Measurements from ENCODE around the gene MLF2.
A peak's percentile ranks its signal among the peaks of the same experiment; 100 is the strongest.

The MLF2 gene

DNA sequence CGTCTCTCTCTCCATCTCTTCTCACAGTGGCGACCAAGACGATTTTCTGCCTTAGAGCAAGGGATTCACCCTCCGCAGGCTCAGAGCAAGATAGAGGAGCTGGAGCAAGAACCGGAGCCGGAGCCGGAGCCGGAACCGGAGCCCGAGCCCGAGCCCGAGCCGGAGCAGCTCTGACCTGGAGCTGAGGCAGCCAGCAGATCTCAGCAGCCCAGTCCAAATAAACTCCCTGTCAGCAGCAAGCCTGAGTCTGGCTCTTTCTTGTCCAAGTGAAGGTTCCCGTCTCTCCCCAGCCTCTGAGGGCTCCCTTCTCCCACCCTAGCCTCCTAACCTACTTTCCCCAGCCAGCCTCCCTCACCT, 25.3 kb upstream of the MLF2 start:
- DNase-seq (no peak), ATAC-seq (no peak)

DNA sequence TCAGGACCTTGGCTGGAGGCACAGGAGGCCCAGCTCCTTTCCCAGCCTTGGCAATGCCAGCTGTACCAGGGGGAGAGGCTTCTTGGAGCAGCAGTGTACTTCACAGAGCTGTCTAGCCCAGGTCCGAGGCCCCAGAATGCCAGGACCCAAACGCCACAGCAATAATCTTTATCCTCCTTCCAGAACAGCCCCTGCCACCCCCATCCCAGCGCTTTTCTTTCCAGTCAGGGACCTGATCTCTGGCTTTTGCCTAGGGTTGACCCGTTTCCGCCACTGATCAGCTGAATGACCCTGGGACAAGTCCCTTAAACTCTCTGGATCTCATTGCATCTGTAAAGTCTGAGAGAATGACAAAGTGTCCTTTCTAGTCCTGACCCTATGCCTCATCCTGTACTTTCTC, 24.4 kb upstream of the MLF2 start:
- DNase-seq (no peak), ATAC-seq (no peak)

DNA sequence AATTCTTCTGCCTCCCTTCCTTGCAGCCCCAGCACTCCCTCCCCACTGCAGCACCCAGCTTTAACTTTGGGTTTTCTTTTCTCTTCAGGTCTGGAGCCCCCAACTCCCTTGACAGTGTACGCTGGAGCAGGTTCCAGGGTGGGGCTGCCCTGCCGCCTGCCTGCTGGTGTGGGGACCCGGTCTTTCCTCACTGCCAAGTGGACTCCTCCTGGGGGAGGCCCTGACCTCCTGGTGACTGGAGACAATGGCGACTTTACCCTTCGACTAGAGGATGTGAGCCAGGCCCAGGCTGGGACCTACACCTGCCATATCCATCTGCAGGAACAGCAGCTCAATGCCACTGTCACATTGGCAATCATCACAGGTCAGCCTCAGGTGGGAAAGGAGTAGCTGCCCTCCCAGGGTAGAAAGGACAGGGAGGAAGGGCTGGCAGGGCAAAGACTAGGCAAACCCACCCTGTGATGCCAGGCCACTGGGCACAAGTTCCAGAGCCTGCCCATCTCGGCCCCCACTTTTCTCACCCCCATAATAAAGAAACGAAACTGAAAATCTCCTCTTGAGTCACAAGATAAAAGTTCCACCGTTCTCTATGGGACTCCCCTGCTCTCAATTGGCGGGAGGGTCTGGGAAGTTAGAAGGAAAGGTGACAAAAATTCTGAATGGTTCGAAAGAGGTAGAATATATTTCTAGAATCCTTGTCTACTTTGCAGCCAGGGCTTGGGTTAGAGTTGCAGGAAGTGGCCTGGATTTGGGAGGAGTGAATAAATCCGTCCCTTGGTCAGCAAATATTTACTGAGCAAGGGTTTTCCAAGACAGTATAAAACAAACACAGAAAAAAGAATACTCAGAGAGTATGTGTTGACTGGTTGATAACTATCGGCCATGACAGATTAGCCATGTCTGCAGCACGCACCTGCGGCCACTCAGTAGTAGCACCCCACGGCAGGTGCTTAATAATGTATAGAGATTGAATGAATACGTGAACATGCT, 22.5 kb upstream of the MLF2 start:
- ATAC-seq (no peak), DNase-seq (no peak)

DNA sequence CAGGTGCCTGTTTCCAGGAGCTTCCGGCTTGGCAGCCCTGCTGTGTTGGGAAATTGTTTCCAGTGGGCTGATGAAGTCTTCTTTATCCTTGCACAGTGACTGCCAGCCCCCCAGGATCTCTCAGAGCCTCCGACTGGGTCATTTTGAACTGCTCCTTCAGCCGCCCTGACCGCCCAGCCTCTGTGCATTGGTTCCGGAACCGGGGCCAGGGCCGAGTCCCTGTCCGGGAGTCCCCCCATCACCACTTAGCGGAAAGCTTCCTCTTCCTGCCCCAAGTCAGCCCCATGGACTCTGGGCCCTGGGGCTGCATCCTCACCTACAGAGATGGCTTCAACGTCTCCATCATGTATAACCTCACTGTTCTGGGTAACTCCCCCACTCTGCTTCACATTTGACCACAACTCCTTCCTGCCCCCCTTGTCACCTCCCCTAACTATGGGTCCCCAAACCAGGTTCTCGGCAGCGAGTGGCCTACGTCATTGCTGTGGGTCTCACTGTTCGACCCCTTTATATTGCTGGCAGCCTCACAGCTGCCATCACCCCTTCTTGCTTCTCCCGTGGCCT, 21.6 kb upstream of the MLF2 start:
- ATAC-seq = peak; percentile 48
- peak; percentile 58 for DNase-seq

DNA sequence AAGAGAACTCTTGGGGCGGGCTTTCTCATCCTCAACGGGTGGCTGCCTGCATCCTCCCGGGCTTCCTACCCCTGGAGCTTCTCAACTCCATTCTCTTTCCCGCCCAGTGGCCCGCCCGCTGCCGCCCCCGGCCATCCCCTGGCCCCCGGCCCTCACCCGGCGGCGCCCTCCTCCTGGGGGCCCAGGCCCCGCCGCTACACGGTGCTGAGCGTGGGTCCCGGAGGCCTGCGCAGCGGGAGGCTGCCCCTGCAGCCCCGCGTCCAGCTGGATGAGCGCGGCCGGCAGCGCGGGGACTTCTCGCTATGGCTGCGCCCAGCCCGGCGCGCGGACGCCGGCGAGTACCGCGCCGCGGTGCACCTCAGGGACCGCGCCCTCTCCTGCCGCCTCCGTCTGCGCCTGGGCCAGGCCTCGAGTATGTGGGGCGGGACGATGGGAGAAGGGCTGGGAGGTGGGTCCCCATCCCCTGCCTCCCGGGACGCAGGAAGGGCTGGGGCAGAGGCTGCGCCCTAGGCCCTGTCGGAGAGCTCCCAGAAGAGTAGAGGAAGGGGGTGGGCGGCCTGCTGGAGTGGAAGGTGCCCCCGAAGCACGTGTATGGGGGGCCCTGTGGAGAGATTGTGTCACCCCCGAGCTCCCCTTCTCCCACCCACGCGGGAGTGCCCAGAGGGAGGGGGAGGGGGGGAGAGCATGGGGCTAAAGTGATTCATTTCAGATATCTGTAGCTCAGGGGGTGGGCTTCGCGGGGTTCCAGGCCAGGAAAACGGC, 20.8 kb upstream of the MLF2 start:
- ATAC-seq (peak; percentile 42), DNase-seq (peak; percentile 89)

DNA sequence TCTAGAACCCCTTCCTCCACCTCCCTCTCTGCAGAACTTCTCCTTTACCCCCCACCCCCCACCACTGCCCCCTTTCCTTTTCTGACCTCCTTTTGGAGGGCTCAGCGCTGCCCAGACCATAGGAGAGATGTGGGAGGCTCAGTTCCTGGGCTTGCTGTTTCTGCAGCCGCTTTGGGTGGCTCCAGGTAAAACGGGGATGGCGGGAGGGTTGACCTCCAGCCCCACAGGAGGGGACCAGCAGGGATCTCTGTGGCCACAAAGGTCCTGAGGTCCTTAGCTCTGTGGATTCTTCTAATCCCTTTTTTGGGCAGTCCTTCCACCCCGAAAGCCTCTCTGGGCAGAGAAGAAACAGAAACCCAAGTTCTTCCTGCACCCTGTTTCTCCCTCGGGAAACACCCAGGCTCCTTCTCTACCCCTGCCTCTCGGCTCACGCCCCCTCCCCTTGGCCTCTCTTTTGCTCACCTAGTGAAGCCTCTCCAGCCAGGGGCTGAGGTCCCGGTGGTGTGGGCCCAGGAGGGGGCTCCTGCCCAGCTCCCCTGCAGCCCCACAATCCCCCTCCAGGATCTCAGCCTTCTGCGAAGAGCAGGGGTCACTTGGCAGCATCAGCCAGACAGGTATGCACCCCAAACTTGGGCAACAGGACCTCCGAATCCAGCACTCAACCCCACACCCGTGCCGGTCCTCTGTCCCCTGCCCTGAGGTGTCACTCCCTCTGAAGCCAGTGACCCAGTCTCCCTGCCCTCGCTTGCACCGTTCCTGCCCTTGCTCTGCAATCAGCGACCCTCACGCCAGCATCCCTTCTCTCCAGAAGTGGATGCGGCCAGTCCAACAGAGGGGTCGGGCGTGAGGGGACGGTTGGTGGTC, 20.0 kb upstream of the MLF2 start:
- DNase-seq = no peak

DNA sequence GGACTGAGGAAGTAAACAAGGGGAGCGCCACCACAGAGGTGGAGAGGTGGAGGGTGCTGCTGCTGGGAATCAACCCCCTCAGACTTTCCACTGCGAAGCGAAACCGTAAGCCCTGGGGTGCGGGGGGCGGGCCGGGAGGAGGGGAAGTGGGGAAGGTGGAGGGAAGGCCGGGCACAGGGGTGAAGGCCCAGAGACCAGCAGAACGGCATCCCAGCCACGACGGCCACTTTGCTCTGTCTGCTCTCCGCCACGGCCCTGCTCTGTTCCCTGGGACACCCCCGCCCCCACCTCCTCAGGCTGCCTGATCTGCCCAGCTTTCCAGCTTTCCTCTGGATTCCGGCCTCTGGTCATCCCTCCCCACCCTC, 19.4 kb upstream of the MLF2 start, which contains the start of gene LAG3:
Gene LAG3 (plus strand): TSS at position 190 of the 365 bp plus-strand sequence. CDS start 333 bp downstream, outside the sequence.
- DNase-seq (peak; percentile 86), ATAC-seq (peak; percentile 58)

More for the DNA sequence above, 20.0 kb upstream of the MLF2 start:
- ATAC-seq = no peak

DNA sequence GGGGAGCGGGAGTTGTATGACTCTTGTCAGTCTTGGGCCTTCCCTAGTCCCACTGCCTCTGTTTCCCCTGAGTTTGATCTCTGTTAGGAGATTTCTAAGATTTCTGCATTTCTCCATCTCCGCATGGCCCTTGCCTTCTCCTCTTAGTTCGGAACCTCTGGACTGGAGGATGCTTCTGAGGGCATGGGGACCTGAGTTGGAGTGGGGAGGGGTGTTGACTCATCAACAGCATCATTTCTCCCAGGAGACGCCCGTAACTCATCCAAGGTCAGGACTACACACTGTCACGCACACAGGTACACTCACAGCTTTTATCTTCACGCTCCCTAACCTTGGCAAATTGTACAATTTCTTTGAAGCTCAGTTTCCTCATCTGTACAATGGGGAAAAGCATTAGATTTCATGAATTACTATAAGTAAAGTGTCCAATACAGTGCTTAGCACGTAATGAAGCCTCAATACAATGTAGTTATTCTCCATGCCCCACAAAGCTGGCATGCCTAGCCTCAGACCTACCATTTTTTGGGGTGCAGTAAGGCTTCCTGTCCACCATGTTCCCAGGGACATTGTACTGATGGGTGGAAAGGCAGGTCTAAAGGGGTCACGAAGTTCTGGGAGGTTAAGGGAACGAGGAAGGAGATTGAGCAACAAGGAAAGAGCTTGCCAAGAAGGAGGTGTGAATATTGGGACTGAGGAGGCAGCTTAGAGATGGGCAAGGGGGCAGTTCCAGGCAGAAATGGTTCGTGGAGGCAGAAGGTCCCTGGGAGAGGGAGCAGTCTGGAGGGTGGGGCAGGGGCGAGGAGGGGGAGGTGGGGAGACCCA, 18.8 kb upstream of the MLF2 start:
- ATAC-seq (no peak), DNase-seq (no peak)

DNA sequence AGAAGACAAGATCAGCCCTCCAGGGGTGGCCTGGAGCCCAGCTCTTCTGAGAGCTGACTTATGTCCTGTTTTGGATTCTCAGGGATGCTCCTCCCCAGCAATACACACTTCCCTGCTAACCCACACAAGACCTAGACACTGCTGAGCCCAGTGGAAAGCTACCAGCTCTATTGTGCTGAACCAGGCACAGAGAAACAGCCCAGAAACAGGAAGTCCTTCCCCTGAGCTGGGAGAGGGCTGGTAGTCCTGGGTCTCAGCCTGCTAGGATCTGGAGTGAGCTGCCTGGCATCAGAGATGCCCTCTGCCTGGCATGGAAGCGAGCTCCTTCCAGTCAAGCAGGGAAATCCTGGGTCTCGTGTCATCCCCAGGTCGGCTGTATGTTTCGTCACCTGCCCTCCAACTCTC, 18.2 kb upstream of the MLF2 start:
- DNase-seq (no peak), ATAC-seq (no peak)

DNA sequence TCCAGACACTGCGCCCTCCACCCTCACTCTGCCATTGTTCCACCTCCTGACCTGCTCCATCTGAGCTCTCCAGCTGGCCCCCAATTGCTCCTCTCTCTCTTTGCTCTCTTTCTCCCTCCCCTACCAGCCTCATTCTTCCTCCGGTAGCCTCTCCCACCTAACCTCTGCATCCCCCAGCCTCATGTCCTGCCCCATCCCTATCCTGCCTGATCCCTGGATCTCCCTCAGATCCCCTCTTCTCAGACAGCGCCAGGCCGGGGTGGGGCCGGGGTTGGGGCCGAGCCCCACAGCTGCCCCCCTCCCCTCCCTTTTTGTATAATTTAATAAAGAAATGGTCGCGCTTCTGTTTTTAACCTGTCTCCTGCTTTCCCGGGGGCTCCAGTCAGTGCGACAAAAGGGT, 17.7 kb upstream of the MLF2 start:
- DNase-seq (no peak), ATAC-seq (no peak)

DNA sequence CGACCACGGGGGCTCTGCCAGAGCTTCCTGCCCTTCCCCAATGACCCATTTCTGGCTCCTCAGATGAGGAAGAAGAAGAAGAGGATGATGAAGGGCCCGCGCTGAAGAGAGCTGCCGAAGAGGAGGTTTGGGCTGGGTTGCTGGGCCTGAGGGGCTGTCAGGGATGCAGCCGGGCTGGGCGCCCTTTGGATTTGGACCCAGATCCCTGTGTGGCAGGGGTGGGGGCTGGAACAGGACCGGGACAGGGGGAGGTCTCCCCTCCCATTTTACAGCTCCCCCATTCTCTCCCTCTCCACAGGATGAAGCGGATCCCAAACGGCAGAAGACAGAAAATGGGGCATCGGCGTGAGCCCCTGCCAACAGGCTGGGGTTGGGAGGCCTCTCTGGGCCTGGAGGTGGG, 17.2 kb upstream of the MLF2 start:
- no peak for DNase-seq
- ATAC-seq = no peak

DNA sequence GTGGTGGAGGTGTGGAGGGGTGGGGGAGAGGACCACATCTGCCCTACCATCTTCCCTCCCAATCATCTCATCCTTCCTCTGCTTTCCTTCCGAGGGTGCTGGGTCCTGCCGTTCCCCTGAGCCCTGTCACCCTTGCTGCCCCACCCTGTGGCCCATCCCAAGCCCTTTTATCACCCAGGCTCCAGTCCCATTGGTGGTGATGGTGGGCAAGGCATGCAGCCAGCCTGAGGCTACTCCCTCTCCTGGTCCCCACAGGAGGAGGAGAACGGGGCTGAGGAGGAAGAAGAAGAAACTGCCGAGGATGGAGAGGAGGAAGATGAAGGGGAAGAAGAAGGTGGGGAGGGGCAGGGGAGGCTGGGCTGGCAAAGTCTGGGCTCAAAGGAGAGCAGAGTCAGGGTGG, 16.7 kb upstream of the MLF2 start:
- DNase-seq = no peak
- ATAC-seq = no peak

DNA sequence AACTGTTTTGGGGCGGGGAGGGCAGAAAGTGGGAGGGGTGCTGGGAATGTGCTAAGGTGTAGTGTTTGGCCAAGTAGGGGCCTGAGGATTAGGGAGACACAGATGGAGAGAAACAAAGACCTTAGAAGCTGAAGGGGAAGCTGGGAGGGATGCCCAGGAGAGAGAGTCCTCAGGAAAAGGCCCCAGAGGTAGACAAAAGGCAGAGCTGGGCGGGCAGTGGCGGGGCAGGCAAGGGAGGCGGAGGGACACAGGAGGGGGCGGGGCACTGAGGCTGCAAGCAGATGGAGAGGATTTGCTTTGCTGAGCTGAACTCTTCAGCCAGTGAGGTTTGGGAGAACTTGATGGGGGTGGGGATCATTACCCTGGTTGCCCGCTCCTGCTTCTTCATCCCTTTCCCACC, 16.0 kb upstream of the MLF2 start:
- ATAC-seq (no peak), DNase-seq (no peak)

DNA sequence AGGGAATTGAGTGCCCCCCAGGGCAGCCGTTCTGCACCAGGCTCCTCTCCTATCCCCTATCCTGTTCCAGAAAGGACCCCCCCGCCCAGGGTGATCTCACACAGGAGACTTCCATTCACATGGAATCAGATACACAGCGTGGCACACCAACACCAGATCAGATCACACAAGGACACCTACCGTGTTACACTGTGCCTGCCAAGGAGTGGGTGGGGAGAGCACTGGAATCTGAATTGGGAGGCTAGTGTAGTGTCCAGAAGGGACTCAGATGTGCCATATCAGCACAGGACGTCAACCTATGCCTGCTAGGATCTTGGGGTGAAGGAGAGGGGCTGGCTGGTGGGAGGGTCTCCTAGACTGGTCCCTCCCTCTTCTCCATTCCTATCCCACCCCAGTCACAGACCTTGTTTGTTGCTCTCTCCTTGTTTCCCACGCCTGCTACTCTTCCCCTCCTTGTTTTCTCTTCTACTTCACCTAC, 15.5 kb upstream of the MLF2 start:
- DNase-seq = no peak
- ATAC-seq = no peak

DNA sequence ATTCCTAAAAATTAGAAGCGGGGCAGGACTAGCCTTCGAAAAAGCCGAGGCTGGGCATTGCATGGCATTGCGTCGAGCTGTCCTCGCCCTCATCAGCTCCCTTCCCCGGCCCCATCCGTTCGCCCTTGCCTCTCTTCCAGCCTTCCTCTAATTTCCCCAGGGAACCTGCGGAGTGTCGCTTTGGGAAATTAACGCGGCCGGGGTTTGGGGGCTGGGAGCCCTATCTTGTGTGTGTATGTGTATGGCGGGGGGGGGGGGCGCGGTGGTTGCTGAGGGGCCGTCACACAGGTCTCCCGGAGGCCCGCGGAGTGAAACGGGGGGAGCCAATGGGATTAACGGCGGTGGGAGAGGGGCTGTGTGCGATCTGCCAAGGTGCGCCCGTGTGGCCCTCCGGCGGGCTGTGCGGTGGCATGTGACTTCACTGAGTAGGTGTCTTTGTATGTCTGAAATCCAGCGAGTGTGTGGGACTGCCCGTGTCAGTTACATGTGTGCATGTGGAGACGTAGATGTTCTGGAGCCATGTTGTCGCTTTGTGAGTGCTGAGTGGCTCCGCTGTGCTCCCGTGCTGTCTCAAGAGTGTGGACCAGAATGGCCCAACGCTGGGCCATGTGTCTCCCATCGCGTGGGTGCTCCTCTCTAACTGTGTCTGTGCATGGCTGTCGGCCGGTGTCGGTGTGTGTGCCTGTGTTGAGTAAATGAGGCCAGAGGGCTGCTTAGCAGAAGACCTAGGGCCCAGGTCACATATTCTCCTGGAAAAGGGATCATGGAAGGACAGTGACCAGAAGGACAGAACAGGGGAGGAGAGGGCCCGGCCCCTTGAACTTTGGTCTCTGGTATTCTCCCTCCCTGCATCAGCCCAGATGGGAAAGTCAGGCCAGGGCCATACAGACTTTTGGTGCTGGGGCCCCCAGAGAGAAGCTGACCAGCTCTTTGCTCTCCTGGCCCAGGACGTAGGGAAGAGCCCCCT, 14.7 kb upstream of the MLF2 start:
- DNase-seq = no peak
- ATAC-seq = no peak

DNA sequence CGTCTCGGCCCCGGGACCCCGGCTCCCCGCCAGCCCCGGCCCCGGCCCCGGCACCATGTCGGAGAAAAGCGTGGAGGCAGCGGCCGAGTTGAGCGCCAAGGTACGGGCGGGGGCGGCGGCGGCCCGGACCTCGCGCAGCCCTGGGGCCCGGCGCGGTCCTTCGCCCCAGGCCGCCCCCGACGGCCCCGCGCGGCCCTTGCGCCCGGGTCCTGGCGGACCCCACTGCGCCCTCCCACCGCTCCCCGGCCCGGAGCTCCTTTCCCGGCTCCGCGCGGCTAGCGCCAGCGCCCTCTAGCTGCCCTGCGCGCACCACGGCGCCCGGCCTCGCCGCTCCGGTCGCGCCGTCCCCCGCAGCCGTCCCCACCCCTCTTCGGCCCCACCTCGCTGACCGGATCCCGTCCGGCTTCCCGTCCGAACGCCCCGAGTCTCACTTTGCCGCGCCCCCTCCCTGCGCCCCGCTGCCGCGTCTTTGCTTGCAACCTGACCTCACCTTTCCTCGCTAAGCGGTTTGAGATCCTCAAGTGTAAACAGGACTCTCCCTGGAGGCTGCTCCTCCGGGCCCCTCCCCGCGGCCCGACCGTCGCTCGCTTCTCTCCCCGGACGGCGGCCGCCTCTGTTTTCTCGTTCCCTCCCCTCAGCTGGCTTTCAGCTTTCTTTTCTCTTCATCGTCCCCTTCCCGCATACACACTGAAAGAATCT, 13.9 kb upstream of the MLF2 start:
- ATAC-seq (peak; percentile 69), DNase-seq (peak; percentile 78)

DNA sequence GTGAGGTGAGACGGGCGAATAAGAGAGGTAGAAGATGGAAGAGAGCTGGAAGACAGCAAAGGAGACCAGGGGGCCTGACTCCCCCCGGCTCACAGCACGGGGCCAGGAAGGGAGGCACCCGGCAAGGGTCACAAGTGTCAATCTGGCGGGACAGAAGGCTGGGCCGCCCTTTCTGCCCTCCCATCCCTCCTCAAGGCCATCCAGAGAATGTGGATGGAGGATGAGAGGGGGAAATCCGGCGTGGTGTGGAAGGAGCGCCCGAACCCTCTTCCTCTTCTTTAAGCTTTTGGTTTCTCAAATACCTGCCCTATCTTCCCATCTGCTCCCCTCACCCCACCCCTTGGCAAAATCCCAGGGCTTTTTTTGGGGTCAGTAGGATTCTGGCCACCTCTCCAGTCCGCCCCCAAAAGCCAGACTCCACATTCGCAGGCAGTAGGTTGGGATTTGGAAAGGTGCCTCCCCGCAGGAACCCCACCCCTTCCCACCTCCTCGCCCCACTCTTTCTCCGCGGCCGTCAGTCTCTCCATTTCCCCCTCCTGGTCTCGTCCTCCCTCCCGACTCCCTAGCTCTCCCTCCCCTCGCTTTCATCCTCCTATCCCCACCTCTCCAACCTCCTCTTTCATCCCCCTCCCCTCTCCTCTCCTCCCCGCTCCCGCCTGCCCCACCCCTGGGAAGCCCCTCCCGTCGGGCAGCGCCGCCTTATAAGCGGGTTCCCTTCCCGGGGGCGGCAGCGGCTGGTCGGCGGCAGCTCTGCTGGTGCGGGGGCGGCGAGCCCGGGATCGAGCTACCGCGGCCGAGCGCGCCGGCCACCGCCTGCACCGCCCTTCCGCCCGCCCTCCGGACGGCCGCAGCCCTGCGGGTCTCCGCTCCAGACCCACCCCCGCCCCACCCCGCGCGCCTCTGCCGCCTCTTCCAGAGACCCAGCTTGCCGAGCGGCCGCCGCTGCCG, 13.0 kb upstream of the MLF2 start, which contains the start of gene PTMS:
Gene PTMS (plus strand): TSS at position 730 of the 948 bp plus-strand sequence. CDS start 343 bp downstream, outside the sequence.
- peak; percentile 66 for DNase-seq

More for the DNA sequence above, 13.0 kb upstream of the MLF2 start, which contains the start of gene PTMS:
- ATAC-seq = no peak

Measured in stimulated activated naive CD8-positive, alpha-beta T cell treated with anti-CD3 and anti-CD28 coated beads, Interleukin-15, Interleukin-2, amounts not matched to agents 100 U/mL and 50 U/mL, for 24 hours (primary cell).